ENCODE results near the gene ARHGAP15.

Gene ARHGAP15

GRCh38 chr2:143710879-143711278 is 581.7 kb downstream of the ARHGAP15 start:
- no peak for DNase-seq (ENCODE audit: low read depth, low spot score)

GRCh38 chr2:143716522-143716921 is 587.3 kb downstream of the ARHGAP15 start:
- DNase-seq (ENCODE audit: low read depth, low spot score) = peak; percentile 86

- peak; percentile 42 for DNase-seq (ENCODE audit: low read depth, low spot score)
Observed at GRCh38 chr2:143717053-143717452, 587.8 kb downstream of the ARHGAP15 start.

- no peak for DNase-seq (ENCODE audit: low read depth, low spot score)
Observed at GRCh38 chr2:143717536-143718168, 588.4 kb downstream of the ARHGAP15 start.

- no peak for DNase-seq (ENCODE audit: low read depth, low spot score)
Observed at GRCh38 chr2:143718745-143719144, 589.5 kb downstream of the ARHGAP15 start.

- DNase-seq (ENCODE audit: low read depth, low spot score) = no peak
Observed at GRCh38 chr2:143719406-143719805, 590.2 kb downstream of the ARHGAP15 start.

- peak; percentile 48 for DNase-seq (ENCODE audit: low read depth, low spot score)
Observed at GRCh38 chr2:143720095-143720664, 591.0 kb downstream of the ARHGAP15 start.

GRCh38 chr2:143725400-143725799 is 596.2 kb downstream of the ARHGAP15 start:
- no peak for DNase-seq (ENCODE audit: low read depth, low spot score)

GRCh38 chr2:143726151-143726845 is 597.1 kb downstream of the ARHGAP15 start:
- no peak for DNase-seq (ENCODE audit: low read depth, low spot score)

- no peak for DNase-seq (ENCODE audit: low read depth, low spot score)
Observed at GRCh38 chr2:143728498-143728897, 599.3 kb downstream of the ARHGAP15 start.

- no peak for DNase-seq (ENCODE audit: low read depth, low spot score)
Observed at GRCh38 chr2:143729296-143729814, 600.1 kb downstream of the ARHGAP15 start.

GRCh38 chr2:143730155-143730952 is 601.1 kb downstream of the ARHGAP15 start:
- no peak for DNase-seq (ENCODE audit: low read depth, low spot score)

GRCh38 chr2:143730953-143731260 is 601.7 kb downstream of the ARHGAP15 start:
- DNase-seq (ENCODE audit: low read depth, low spot score) = no peak

- DNase-seq (ENCODE audit: low read depth, low spot score) = peak; percentile 23
Observed at GRCh38 chr2:143732076-143732475, 602.9 kb downstream of the ARHGAP15 start.

- no peak for DNase-seq (ENCODE audit: low read depth, low spot score)
Observed at GRCh38 chr2:143732871-143733270, 603.7 kb downstream of the ARHGAP15 start.

GRCh38 chr2:143734507-143734906 is 605.3 kb downstream of the ARHGAP15 start:
- no peak for DNase-seq (ENCODE audit: low read depth, low spot score)

- no peak for DNase-seq (ENCODE audit: low read depth, low spot score)
Observed at GRCh38 chr2:143736904-143737303, 607.7 kb downstream of the ARHGAP15 start.

GRCh38 chr2:143740431-143740830 is 611.2 kb downstream of the ARHGAP15 start:
- DNase-seq (ENCODE audit: low read depth, low spot score) = no peak

- DNase-seq (ENCODE audit: low read depth, low spot score) = no peak
Observed at GRCh38 chr2:143741205-143741604, 612.0 kb downstream of the ARHGAP15 start.

- DNase-seq (ENCODE audit: low read depth, low spot score) = no peak
Observed at GRCh38 chr2:143742581-143742980, 613.4 kb downstream of the ARHGAP15 start.

GRCh38 chr2:143744114-143744513 is 614.9 kb downstream of the ARHGAP15 start:
- DNase-seq (ENCODE audit: low read depth, low spot score) = no peak

GRCh38 chr2:143745060-143745459 is 615.8 kb downstream of the ARHGAP15 start:
- peak; percentile 20 for DNase-seq (ENCODE audit: low read depth, low spot score)

Measured in astrocyte of the hippocampus (primary cell).